SH-SY5Y (cell line): Measurements from ENCODE around the gene NR2F6.

Experiments used
- GATA2 ChIP-seq: IDR thresholded peaks from 2 replicates; pipeline ENCODE4 v1.6.1; 2011; ENCODE audit warnings: mild to moderate bottlenecking, low read depth, low read length
- GATA3 ChIP-seq: IDR thresholded peaks from 2 replicates; pipeline ENCODE4 v1.6.1; 2011; ENCODE audit warnings: low read depth, mild to moderate bottlenecking, low read length, moderate library complexity

DNA sequence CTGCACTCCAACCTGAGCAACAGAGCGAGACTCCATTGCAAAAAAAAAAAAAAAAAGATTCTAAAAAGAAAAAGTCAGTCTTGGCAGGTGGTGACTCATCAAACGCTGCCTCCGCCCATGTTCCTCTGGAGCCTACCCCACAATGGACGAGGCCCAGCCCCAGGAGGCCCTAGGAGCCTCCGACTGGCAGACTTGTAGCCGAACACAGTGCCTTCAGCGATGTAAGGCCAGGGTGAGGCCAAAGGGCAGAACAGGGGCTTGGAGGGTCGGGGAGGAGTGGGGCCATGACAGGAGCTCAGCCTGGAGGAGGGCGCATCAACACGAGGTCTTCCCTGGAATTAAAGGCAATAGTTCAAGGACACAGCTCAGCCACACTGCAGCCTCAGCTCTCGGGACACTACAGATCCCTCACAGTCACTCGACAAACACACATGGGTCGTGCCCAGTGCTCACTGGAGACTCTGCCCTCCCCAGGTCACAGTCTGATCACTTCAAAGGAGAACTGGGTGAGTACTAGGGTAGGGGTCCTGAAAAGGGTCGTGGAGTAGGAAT, 25.4 kb downstream of the NR2F6 start:
- TF ChIP-seq GATA3 (no peak), GATA2 (no peak)
